GM12878 (cell line): ENCODE results near the gene AQP7. TPM values are rescaled to one million over a fixed set of nuclear protein-coding genes. Genes with fewer than 3 reads are reported as not detected.
A peak's percentile ranks its signal among the peaks of the same experiment; 100 is the strongest.

Experiments used
- ATAC-seq: fragments of 200-7000 bp; cut with Tn5 transposase; 3 replicates; pipeline ENCODE4 v1.9.1; 2020; ENCODE audit warnings: mild to moderate bottlenecking, moderate library complexity
- BruUV-seq: library from RNA; stranded (reverse); fragments of 400-500 nt; replicated peaks from 2 replicates; lab custom pipeline; 2021; lab: Mats Ljungman, UMichigan
- CTCF ChIA-PET: fragments of 300-600 bp; sonication (Branson Sonifier 250); formaldehyde crosslinking; extraction: SDS; loops from one replicate; lab custom pipeline; 2021; ENCODE audit warnings: inconsistent platforms; lab: Yijun Ruan, JAX
- POLR2A ChIA-PET: fragments of 350-600 bp; formaldehyde crosslinking; extraction: SDS; loops from one replicate; lab custom pipeline; 2021; ENCODE audit warnings: inconsistent platforms; lab: Charles Lee
- RAD21 ChIA-PET: fragments of 300-600 bp; sonication (Branson Sonifier 250); formaldehyde crosslinking; loops from one replicate; lab custom pipeline; 2023; ENCODE audit warnings: antibody characterized with exemption; ENCODE audit not compliant: unreplicated experiment; lab: Charles Lee
- SMC1A ChIA-PET: fragments of 300-600 bp; sonication (Branson Sonifier 250); formaldehyde crosslinking; loops from one replicate; lab custom pipeline; 2023; ENCODE audit not compliant: unreplicated experiment, uncharacterized antibody; lab: Charles Lee
- DNase-seq: peaks from one replicate; pipeline ENCODE4 v3.0.0-alpha.2; 2011; ENCODE audit warnings: low read depth, low spot score
- FAIRE-seq: peaks from 3 replicates; lab custom pipeline; 2011; peaks lifted over from hg19 to GRCh38; lab: Jason Lieb, UNC
- H2AFZ ChIP-seq: 2 replicates; pipeline ENCODE4 v1.6.0; 2011; ENCODE audit warnings: low read depth, low read length, control low read depth; ENCODE audit not compliant: control insufficient read depth
- H3K27ac ChIP-seq: 2 replicates; pipeline ENCODE4 v1.5.1; 2011; ENCODE audit warnings: control low read depth; ENCODE audit not compliant: control insufficient read depth, insufficient read depth
- H3K27me3 ChIP-seq, 2 experiments: replicated peaks in 1 of 2; 2 replicates each; pipeline versions ENCODE4 v1.6.0 to v1.6.1; 2011; ENCODE audit warnings: low read length in 1 of 2; ENCODE audit not compliant: control insufficient read depth in 2 of 2, insufficient read depth in 2 of 2
- H3K36me3 ChIP-seq, 2 experiments: 2 replicates each; pipeline ENCODE4 v1.5.1; 2011; ENCODE audit warnings: low read length in 1 of 2; ENCODE audit not compliant: control insufficient read depth in 2 of 2, insufficient read depth in 2 of 2
- H3K4me1 ChIP-seq: 2 replicates; pipeline ENCODE4 v1.6.1; 2011; ENCODE audit warnings: mild to moderate bottlenecking, low read length, moderate library complexity, mixed read lengths; ENCODE audit not compliant: control insufficient read depth, insufficient read depth
- H3K4me2 ChIP-seq: 2 replicates; pipeline ENCODE4 v1.6.0; 2011; ENCODE audit warnings: control low read depth; ENCODE audit not compliant: control insufficient read depth, insufficient read depth
- H3K4me3 ChIP-seq: fragments of 200-600 bp; sonication (generic); 2 replicates; pipeline ENCODE4 v1.5.1; 2016
- H3K79me2 ChIP-seq: 2 replicates; pipeline ENCODE4 v1.6.0; 2011; ENCODE audit warnings: low read length; ENCODE audit not compliant: control insufficient read depth, insufficient read depth
- H3K9ac ChIP-seq: 2 replicates; pipeline ENCODE4 v1.8.0; 2011; ENCODE audit warnings: low read length, control low read depth, mixed read lengths; ENCODE audit not compliant: control insufficient read depth, insufficient read depth
- H3K9me3 ChIP-seq: replicated peaks from 3 replicates; pipeline ENCODE4 v1.5.1; 2011; ENCODE audit warnings: mild to moderate bottlenecking, low read length; ENCODE audit not compliant: control insufficient read depth, insufficient read depth
- H4K20me1 ChIP-seq: 2 replicates; pipeline ENCODE4 v1.6.0; 2011; ENCODE audit not compliant: control insufficient read depth, insufficient read depth
- BACH1 ChIP-seq: fragments of 450-650 bp; IDR thresholded peaks from 2 replicates; pipeline ENCODE4 v1.6.1; 2017; ENCODE audit warnings: mild to moderate bottlenecking, borderline replicate concordance
- CHD1 ChIP-seq: IDR thresholded peaks from 2 replicates; pipeline ENCODE4 v1.6.1; 2012; ENCODE audit warnings: low read depth, low read length, improper control_type of control experiment
- ETV6 ChIP-seq, 2 experiments: fragments of 450-650 bp in 1 of 2; IDR thresholded peaks in 1 of 2; conservative IDR thresholded peaks in 1 of 2; 2 replicates each; pipeline ENCODE4 v1.6.1; 2014; ENCODE audit warnings: antibody characterized with exemption in 1 of 2, borderline replicate concordance in 1 of 2, low read depth in 1 of 2, mild to moderate bottlenecking in 1 of 2, moderate library complexity in 1 of 2
- FOXM1 ChIP-seq: IDR thresholded peaks from 2 replicates; pipeline ENCODE4 v1.6.1; 2012; ENCODE audit warnings: low read depth, mild to moderate bottlenecking, inconsistent platforms, low read length, moderate library complexity
- HDAC2 ChIP-seq: fragments of 200-600 bp; sonication (generic); IDR thresholded peaks from 2 replicates; pipeline ENCODE4 v1.6.1; 2017
- HDGF ChIP-seq: fragments of 450-650 bp; IDR thresholded peaks from 2 replicates; pipeline ENCODE4 v1.6.1; 2016; ENCODE audit warnings: antibody characterized with exemption
- KLF5 ChIP-seq: fragments of 450-650 bp; IDR thresholded peaks from 2 replicates; pipeline ENCODE4 v1.6.1; 2014; ENCODE audit warnings: mild to moderate bottlenecking; ENCODE audit not compliant: partially characterized antibody
- MEF2A ChIP-seq: IDR thresholded peaks from 2 replicates; pipeline ENCODE4 v1.6.1; 2011; ENCODE audit warnings: low read depth, mild to moderate bottlenecking, low read length, moderate library complexity; ENCODE audit not compliant: insufficient read depth
- MEF2B ChIP-seq: fragments of 450-650 bp; IDR thresholded peaks from 2 replicates; pipeline ENCODE4 v1.6.1; 2018; ENCODE audit warnings: mild to moderate bottlenecking, moderate library complexity; ENCODE audit not compliant: partially characterized antibody, poor library complexity, severe bottlenecking
- MXI1 ChIP-seq: fragments of 150-350 bp; IDR thresholded peaks from 2 replicates; pipeline ENCODE4 v1.6.1; 2011; ENCODE audit warnings: low read depth, mild to moderate bottlenecking, inconsistent platforms, low read length, improper control_type of control experiment
- MYC ChIP-seq: IDR thresholded peaks from 2 replicates; pipeline ENCODE4 v1.6.1; 2011; ENCODE audit warnings: mild to moderate bottlenecking, low read length, moderate library complexity, inconsistent platforms; ENCODE audit not compliant: insufficient read depth, insufficient replicate concordance, insufficient read length, severe bottlenecking
- NFIC ChIP-seq: IDR thresholded peaks from 2 replicates; pipeline ENCODE4 v1.6.1; 2012; ENCODE audit warnings: low read depth, mild to moderate bottlenecking, inconsistent platforms, low read length, moderate library complexity
- PAX5 ChIP-seq: IDR thresholded peaks from 2 replicates; pipeline ENCODE4 v1.6.1; 2011; ENCODE audit warnings: low read depth, low read length, borderline replicate concordance
- PKNOX1 ChIP-seq: fragments of 450-650 bp; IDR thresholded peaks from 2 replicates; pipeline ENCODE4 v1.6.1; 2016; ENCODE audit warnings: mild to moderate bottlenecking
- POU2F2 ChIP-seq: IDR thresholded peaks from 3 replicates; pipeline ENCODE4 v1.6.1; 2011; ENCODE audit warnings: low read depth, mild to moderate bottlenecking, low read length, borderline replicate concordance
- RUNX3 ChIP-seq: IDR thresholded peaks from 2 replicates; pipeline ENCODE4 v1.6.1; 2012; ENCODE audit warnings: low read length, inconsistent platforms
- STAT1 ChIP-seq: fragments of 450-650 bp; conservative IDR thresholded peaks from 2 replicates; pipeline ENCODE4 v1.6.1; 2014; ENCODE audit warnings: antibody characterized with exemption, mild to moderate bottlenecking
- TAF1 ChIP-seq: IDR thresholded peaks from 2 replicates; pipeline ENCODE4 v1.6.1; 2011; ENCODE audit warnings: mild to moderate bottlenecking, low read depth, low read length, borderline replicate concordance
- YBX1 ChIP-seq: fragments of 450-650 bp; IDR thresholded peaks from 2 replicates; pipeline ENCODE4 v1.6.1; 2016; ENCODE audit warnings: antibody characterized with exemption
- ZNF24 ChIP-seq: fragments of 450-650 bp; IDR thresholded peaks from 2 replicates; pipeline ENCODE4 v1.6.1; 2017; ENCODE audit warnings: antibody characterized with exemption, mild to moderate bottlenecking
- WGBS: methylation state at CpG from one replicate; pipeline ENCODE4 v1.1.6; 2016; ENCODE audit warnings: low lambda C conversion rate; ENCODE audit not compliant: insufficient replicate concordance, insufficient coverage; ENCODE audit errors: missing lambda C conversion rate; 5-methylcytosine and 5-hydroxymethylcytosine counted together
- in situ Hi-C: fragments of 300-500 bp; cut with MboI; formaldehyde crosslinking; loops from 9 replicates; pipeline ENCODE4 v1.14.3; 2018; ENCODE audit warnings: mixed read lengths
- intact Hi-C: fragments of 100-400 bp; cut with micrococcal nuclease; formaldehyde crosslinking; loops from one replicate; pipeline ENCODE4 v1.14.2; 2022; ENCODE audit not compliant: unreplicated experiment
- polyA plus RNA-seq, 11 experiments: library from polyadenylated mRNA; depleted of rRNA in 4 of 11; unstranded in 6 of 11; stranded (reverse) in 5 of 11; fragments of >200 nt; fragmentation: Nextera tagmentation in 4 of 11; fragmentation: Illumina TruSeq in 1 of 11; extraction: Ambion mirVana in 4 of 11; extraction: Trizol in 1 of 11; gene quantifications; 1 replicate in 1 of 11; 2 replicates in 10 of 11; pipeline versions ENCODE4 v1.2.1 to v1.2.3, GENCODE V29; 2011 to 2016; ENCODE audit warnings: inconsistent platforms in 2 of 11, missing spikeins in 2 of 11, low read depth in 1 of 11
- total RNA-seq, 4 experiments: library from RNA; depleted of rRNA in 3 of 4; stranded (reverse); fragments of >200 nt in 3 of 4; fragmentation: Illumina TruSeq in 1 of 4; extraction: Trizol in 1 of 4; gene quantifications; 2 replicates each; pipeline versions ENCODE4 v1.2.1 to v1.2.3, GENCODE V29; 2013 to 2021

AQP7 gene
- total and polyA plus RNA-seq, 10 of the 15 experiments (the other 5 are each of a cell fraction or from before 2014, with no cell fraction given) = 0.04 to 0.18 (median 0.04) TPM; not detected in 7

GRCh38 chr9:33408087-33408486 lies 5.7 kb upstream of the AQP7 start:
- FAIRE-seq = no peak
- H3K4me2 ChIP-seq = no peak overlapping the region
- H2AFZ ChIP-seq = no peak overlapping the region
- H3K27me3 ChIP-seq = no peaks in the 10 kb centered on the region
- no peak overlapping the region for H3K4me3 ChIP-seq
- CTCF ChIA-PET = interaction anchor here (1.1 to 2.5 kb wide), 4 partner anchors 32 to 59 kb away, joined by 3 to 7 read pairs (median 6); no protein-coding TSS in a partner anchor
- no peaks in the 10 kb centered on the region for H3K79me2 ChIP-seq
- no peaks in the 10 kb centered on the region for H3K36me3 ChIP-seq
- H3K9me3 ChIP-seq = no peaks in the 10 kb centered on the region
- ATAC-seq = peak; percentile 34; the same call in 2 of the 3 replicates
- intact Hi-C loops (no loop called here), in situ Hi-C loops (no loop called here)
- no peak overlapping the region for H3K27ac ChIP-seq
- no peak overlapping the region for H3K9ac ChIP-seq
- POLR2A ChIA-PET = no interaction called here
- WGBS = 20% methylated on average over 5 of the region's 5 CpGs
- no peak for DNase-seq
- SMC1A ChIA-PET = no interaction called here
- RAD21 ChIA-PET = no interaction called here
- H3K4me1 ChIP-seq = no peaks in the 10 kb centered on the region
- H4K20me1 ChIP-seq = no peaks in the 10 kb centered on the region
- TF ChIP-seq KLF5 (no peak), NFIC (no peak), POU2F2 (no peak), BACH1 (no peak), MEF2B (peak; percentile 33)
- BruUV-seq = no TSS peak

GRCh38 chr9:33407061-33407460 lies 4.7 kb upstream of the AQP7 start:
- in situ Hi-C loops = no loop called here
- Histone ChIP-seq H4K20me1 (no peaks in the 10 kb centered on the region), H3K9ac (no peak overlapping the region), H3K4me2 (no peak overlapping the region), H3K9me3 (no peaks in the 10 kb centered on the region), H3K27ac (no peak overlapping the region), H3K36me3 (no peaks in the 10 kb centered on the region), H2AFZ (no peak overlapping the region), H3K79me2 (no peaks in the 10 kb centered on the region), H3K27me3 (no peaks in the 10 kb centered on the region), H3K4me3 (no peak overlapping the region), H3K4me1 (no peaks in the 10 kb centered on the region)
- RAD21 ChIA-PET = interaction anchor here (0.6 to 1.0 kb wide), 2 partner anchors 43 to 46 kb away, joined by 3 read pairs; no protein-coding TSS in a partner anchor
- CTCF ChIA-PET = interaction anchor here (1.4 to 2.5 kb wide), 3 partner anchors 31 to 60 kb away, joined by 5 to 7 read pairs (median 7); no protein-coding TSS in a partner anchor
- POLR2A ChIA-PET = no interaction called here
- DNase-seq (no peak), ATAC-seq (no peak), FAIRE-seq (no peak)
- SMC1A ChIA-PET = no interaction called here
- 60% methylated on average over 3 of the region's 3 CpGs for WGBS
- intact Hi-C loops = no loop called here
- no TSS peak for BruUV-seq
- TF ChIP-seq CHD1 (no peak), YBX1 (no peak), MXI1 (no peak), PAX5 (no peak), STAT1 (no peak), HDAC2 (no peak), ZNF24 (no peak), MYC (no peak), RUNX3 (no peak), ETV6 (conservative IDR thresholded peaks at IDR 0.05 in 1 of 2, IDR thresholded peaks at IDR 0.05 in 1 of 2; ENCODE audit: borderline replicate concordance in 1 of 2, low read depth in 1 of 2) (no peak), HDGF (no peak), PKNOX1 (no peak), TAF1 (no peak), MEF2A (no peak), FOXM1 (no peak)
